Lung (tissue), 12 donors: Measurements from ENCODE around the gene SNTG2. TPM values are rescaled to one million over a fixed set of nuclear protein-coding genes. Genes with fewer than 3 reads are reported as not detected.

ENCODE experiments used
- ATAC-seq: fragments of 200-7000 bp; cut with Tn5 transposase; one replicate; pipeline ENCODE4 v1.9.1; 2020; ENCODE audit warnings: moderate number of reproducible peaks; ENCODE audit not compliant: insufficient read depth, low FRiP score
- DNase-seq, 3 donors: peaks; one replicate each; pipeline ENCODE4 v3.0.0-alpha.2; 2013 to 2017
- H3K27ac ChIP-seq, 2 donors: one replicate each; pipeline ENCODE4 v1.5.1; 2013; ENCODE audit warnings: mild to moderate bottlenecking in 2 of 2, moderate library complexity in 2 of 2, control low read depth in 1 of 2, inconsistent platforms in 1 of 2, low read depth in 1 of 2, low read length in 1 of 2
- H3K27me3 ChIP-seq, 3 donors: one replicate each; pipeline ENCODE4 v1.5.1; 2013; ENCODE audit warnings: low read length in 2 of 3; ENCODE audit not compliant: control insufficient read depth in 3 of 3, insufficient read depth in 3 of 3
- H3K36me3 ChIP-seq, 4 donors: one replicate each; pipeline ENCODE4 v1.5.1; 2013; ENCODE audit warnings: low read length in 4 of 4, mild to moderate bottlenecking in 1 of 4, moderate library complexity in 1 of 4; ENCODE audit not compliant: control insufficient read depth in 4 of 4, insufficient read depth in 4 of 4
- H3K4me1 ChIP-seq, 5 donors: one replicate each; pipeline ENCODE4 v1.5.1; 2013; ENCODE audit warnings: low read length in 5 of 5, mild to moderate bottlenecking in 2 of 5, moderate library complexity in 1 of 5; ENCODE audit not compliant: control insufficient read depth in 5 of 5, insufficient read depth in 5 of 5
- H3K4me3 ChIP-seq: one replicate; pipeline ENCODE4 v1.5.1; 2013; ENCODE audit warnings: mild to moderate bottlenecking, control low read depth, moderate library complexity
- H3K9ac ChIP-seq, 2 donors: one replicate each; pipeline ENCODE4 v1.5.1; 2013; ENCODE audit warnings: low read length in 2 of 2, control low read depth in 1 of 2; ENCODE audit not compliant: insufficient read depth in 1 of 2
- H3K9me3 ChIP-seq, 4 donors: one replicate each; pipeline ENCODE4 v1.5.1; 2013; ENCODE audit warnings: low read length in 3 of 4, mild to moderate bottlenecking in 1 of 4, moderate library complexity in 1 of 4; ENCODE audit not compliant: control insufficient read depth in 4 of 4, insufficient read depth in 3 of 4
- whole genome bisulfite sequencing, 2 donors: extraction: QIAGEN DNeasy Blood & Tissue Kit; methylation state at CpG; one replicate each; pipeline ENCODE4 v1.1.7; 2013; 5-methylcytosine and 5-hydroxymethylcytosine counted together
- polyA plus RNA-seq, 2 donors: library from polyadenylated mRNA; stranded (reverse); fragments of 200-250 nt; gene quantifications; one replicate each; pipeline ENCODE4 v1.2.1, GENCODE V29; 2013
- total RNA-seq, 2 donors: library from RNA; depleted of rRNA in 1 of 2; stranded (reverse); fragments of >200 nt in 1 of 2; gene quantifications; one replicate each; pipeline ENCODE4 v1.2.1, GENCODE V29; 2014 to 2021
- TF ChIP-seq, protein P1 (sequence below): IDR thresholded peaks from 2 replicates; pipeline ENCODE4 v1.5.1; 2012; ENCODE audit warnings: mild to moderate bottlenecking; ENCODE audit errors: control extremely low read depth, extremely low read depth
- donor health status: control.
- donor health status: control.
- donor health status: Bipolar disorder and iron deficiency.
- donor health status: healthy.
- donor health status: DM: yes; HTN: yes; CAD: no.

Gene SNTG2
- total and polyA plus RNA-seq, 4 donors = 0.31 to 1.8 (median 1.2) TPM

DNA sequence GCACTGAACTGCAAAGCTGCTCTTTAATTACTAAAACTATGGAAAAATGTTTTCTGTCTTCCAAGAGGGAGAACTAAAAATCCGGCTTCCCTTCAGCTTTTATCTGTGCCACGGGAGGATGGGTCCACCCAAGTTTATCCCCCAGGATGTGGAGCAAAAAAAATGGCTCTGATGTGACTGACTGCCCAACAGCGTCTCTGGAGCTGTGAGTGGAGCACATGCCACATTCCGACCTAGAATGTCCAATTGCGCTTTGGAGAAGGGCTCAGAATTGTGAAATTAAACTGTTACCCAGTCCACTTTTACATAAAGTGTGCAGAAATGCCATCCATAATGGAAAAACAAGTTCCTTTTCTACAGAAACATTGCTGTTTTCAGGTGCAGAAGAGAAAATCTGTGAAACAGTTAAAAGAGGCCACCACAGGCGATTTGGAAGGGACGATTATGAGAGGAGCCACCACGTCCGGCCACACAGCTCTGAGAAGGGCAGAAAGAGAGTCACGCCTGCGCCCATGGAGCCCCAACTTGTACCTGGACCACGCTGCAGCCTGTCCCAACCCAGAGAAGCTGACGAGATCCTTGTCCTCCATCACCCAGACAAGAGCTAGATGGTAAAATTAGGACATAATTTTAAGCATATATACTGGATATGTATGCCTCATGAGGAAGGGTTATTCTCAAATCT, 362.7 kb downstream of the SNTG2 start:
- Histone ChIP-seq H3K27me3 (peaks cover 0 to 3% (median 0%) of the 10 kb centered on the region in 3 donors), H3K4me3 (no peak overlapping the region), H3K27ac (no peak overlapping the region), H3K9me3 (peaks cover 0 to 2% (median 0%) of the 10 kb centered on the region in 4 donors), H3K9ac (no peak overlapping the region), H3K36me3 (no peaks in the 10 kb centered on the region), H3K4me1 (no peaks in the 10 kb centered on the region)
- TF ChIP-seq, protein P1, sequence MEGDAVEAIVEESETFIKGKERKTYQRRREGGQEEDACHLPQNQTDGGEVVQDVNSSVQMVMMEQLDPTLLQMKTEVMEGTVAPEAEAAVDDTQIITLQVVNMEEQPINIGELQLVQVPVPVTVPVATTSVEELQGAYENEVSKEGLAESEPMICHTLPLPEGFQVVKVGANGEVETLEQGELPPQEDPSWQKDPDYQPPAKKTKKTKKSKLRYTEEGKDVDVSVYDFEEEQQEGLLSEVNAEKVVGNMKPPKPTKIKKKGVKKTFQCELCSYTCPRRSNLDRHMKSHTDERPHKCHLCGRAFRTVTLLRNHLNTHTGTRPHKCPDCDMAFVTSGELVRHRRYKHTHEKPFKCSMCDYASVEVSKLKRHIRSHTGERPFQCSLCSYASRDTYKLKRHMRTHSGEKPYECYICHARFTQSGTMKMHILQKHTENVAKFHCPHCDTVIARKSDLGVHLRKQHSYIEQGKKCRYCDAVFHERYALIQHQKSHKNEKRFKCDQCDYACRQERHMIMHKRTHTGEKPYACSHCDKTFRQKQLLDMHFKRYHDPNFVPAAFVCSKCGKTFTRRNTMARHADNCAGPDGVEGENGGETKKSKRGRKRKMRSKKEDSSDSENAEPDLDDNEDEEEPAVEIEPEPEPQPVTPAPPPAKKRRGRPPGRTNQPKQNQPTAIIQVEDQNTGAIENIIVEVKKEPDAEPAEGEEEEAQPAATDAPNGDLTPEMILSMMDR = no peak
- DNase-seq = no peak
- 86 to 92% methylated on average over 13 of the region's 13 CpGs for WGBS, 2 donors
- no peak for ATAC-seq

- Histone ChIP-seq H3K27me3 (peaks cover 0 to 5% (median 0%) of the 10 kb centered on the region in 3 donors), H3K9me3 (no peaks in the 10 kb centered on the region), H3K9ac (no peak overlapping the region), H3K27ac (no peak overlapping the region), H3K4me1 (no peaks in the 10 kb centered on the region), H3K4me3 (no peak overlapping the region), H3K36me3 (no peaks in the 10 kb centered on the region)
- TF ChIP-seq, protein P1 = no peak
- DNase-seq (no peak), ATAC-seq (no peak)
- 85 to 92% methylated on average over 5 to 6 of the region's 6 CpGs for WGBS, 2 donors
Observed at GRCh38 chr2:1314254-1314653, 363.6 kb downstream of the SNTG2 start.

DNA sequence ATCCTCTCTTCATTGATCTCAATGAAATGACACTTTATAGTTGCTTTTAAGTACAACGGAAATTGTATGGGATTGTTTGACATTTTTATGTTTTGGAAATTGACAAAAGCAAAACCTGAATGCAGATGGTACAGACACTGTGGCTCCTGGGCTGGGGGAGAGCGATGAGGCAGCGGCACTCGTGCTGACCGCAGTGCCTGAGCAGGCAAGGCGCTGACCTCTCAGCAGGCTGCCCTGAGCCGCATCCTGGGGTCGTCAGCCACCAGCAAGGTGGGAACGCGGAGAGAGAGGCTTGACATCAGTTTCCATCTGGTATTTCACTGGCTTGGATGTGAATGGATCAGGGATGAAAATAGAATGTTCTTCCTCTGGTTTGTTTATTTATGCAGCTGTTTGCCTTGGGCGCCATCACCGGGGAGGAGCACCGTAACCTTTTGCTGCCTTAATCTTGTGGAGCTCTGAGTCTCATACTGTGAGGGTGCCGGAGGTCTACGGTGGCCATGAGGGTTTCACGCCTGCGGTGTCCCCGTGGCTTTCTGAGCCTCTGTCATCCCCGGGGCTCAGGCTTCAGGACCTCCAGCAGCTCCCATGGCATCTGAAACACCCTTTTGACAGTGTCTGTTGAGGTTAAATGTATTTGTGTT, 367.8 kb downstream of the SNTG2 start:
- H3K9ac ChIP-seq = no peak overlapping the region
- no peak overlapping the region for H3K4me3 ChIP-seq
- H3K27me3 ChIP-seq = peaks cover 0 to 5% (median 0%) of the 10 kb centered on the region in 3 donors
- no peaks in the 10 kb centered on the region for H3K36me3 ChIP-seq
- ATAC-seq (no peak), DNase-seq (no peak)
- no peaks in the 10 kb centered on the region for H3K4me1 ChIP-seq
- H3K27ac ChIP-seq = no peak overlapping the region
- H3K9me3 ChIP-seq = no peaks in the 10 kb centered on the region
- TF ChIP-seq, protein P1 = no peak
- 55 to 70% methylated on average over 19 of the region's 19 CpGs for WGBS, 2 donors
